Measurements from ENCODE around the gene OXGR1.

The OXGR1 gene

GRCh38 chr13:96960379-96960778 is 33.9 kb downstream of the OXGR1 start:
- no peak for TF ChIP-seq ZNF274 (IDR thresholded peaks at IDR 0.05; ENCODE audit: low read depth, low read length)
- H3K4me3 ChIP-seq (ENCODE audit: low read length): no peak overlapping the region

DNA sequence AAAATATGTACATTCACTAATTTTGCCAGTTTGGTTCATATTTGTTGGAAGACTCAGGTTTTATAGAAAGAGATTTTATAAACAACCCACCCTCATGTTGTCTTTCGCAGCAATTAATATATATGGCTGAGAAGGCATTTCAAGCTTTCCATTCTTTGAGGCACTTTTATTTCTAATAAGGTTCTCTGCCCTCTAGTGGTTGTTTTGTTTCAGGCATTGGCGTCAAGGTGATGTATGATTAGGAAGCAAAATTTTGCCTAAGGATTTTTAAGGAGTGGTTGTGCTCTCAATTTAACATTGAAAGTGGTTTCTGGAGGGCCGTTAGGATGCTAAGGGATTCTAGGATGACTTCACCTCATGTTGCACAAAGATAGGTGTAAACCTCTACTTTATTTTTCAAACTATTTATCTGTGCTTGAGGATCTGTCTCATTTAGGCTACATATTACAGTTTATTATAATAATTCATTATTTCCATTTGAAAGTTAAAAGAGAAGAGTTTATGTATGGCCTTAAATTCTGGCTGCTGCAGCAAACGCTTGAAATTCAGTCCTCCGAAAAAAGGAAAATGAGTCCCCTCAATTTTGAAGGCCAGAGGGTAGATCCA is 35.9 kb downstream of the OXGR1 start:
- no peak for TF ChIP-seq ZNF274 (IDR thresholded peaks at IDR 0.05; ENCODE audit: low read depth, low read length)
- H3K4me3 ChIP-seq (ENCODE audit: low read length): no peak overlapping the region

- H3K4me3 ChIP-seq (ENCODE audit: low read length): no peak overlapping the region
- TF ChIP-seq ZNF274 (IDR thresholded peaks at IDR 0.05; ENCODE audit: low read depth, low read length): no peak
Measured at GRCh38 chr13:96952595-96952994, 41.7 kb downstream of the OXGR1 start.

- no peak overlapping the region for H3K4me3 ChIP-seq (ENCODE audit: low read length)
- no peak for TF ChIP-seq ZNF274 (IDR thresholded peaks at IDR 0.05; ENCODE audit: low read depth, low read length)
Measured at GRCh38 chr13:96948127-96948526, 46.1 kb downstream of the OXGR1 start.

- H3K4me3 ChIP-seq (ENCODE audit: low read length): no peak overlapping the region
- no peak for TF ChIP-seq ZNF274 (IDR thresholded peaks at IDR 0.05; ENCODE audit: low read depth, low read length)
Measured at GRCh38 chr13:96947343-96947910, 46.8 kb downstream of the OXGR1 start.

GRCh38 chr13:96946709-96947311 is 47.5 kb downstream of the OXGR1 start:
- H3K4me3 ChIP-seq (ENCODE audit: low read length): no peak overlapping the region
- TF ChIP-seq ZNF274 (IDR thresholded peaks at IDR 0.05; ENCODE audit: low read depth, low read length): no peak

GRCh38 chr13:96940961-96941360 is 53.3 kb downstream of the OXGR1 start:
- TF ChIP-seq ZNF274 (IDR thresholded peaks at IDR 0.05; ENCODE audit: low read depth, low read length): no peak
- H3K4me3 ChIP-seq (ENCODE audit: low read length): no peak overlapping the region

GRCh38 chr13:96935901-96936300 is 58.4 kb downstream of the OXGR1 start:
- no peak overlapping the region for H3K4me3 ChIP-seq (ENCODE audit: low read length)
- TF ChIP-seq ZNF274 (IDR thresholded peaks at IDR 0.05; ENCODE audit: low read depth, low read length): no peak

Data from GM08714 (cell line).